ENCODE results near the gene APBB1. TPM values are rescaled to one million over a fixed set of nuclear protein-coding genes. Genes with fewer than 3 reads are reported as not detected.
A peak's percentile ranks its signal among the peaks of the same experiment; 100 is the strongest.
"Not testable (repeated sequence)": the region's sequence is repeated elsewhere in the genome, so short reads cannot be mapped to it uniquely, and the experiment has no call there.

Gene APBB1
- total RNA-seq, 1 donor from 2014 or later = 29.2 TPM

DNA sequence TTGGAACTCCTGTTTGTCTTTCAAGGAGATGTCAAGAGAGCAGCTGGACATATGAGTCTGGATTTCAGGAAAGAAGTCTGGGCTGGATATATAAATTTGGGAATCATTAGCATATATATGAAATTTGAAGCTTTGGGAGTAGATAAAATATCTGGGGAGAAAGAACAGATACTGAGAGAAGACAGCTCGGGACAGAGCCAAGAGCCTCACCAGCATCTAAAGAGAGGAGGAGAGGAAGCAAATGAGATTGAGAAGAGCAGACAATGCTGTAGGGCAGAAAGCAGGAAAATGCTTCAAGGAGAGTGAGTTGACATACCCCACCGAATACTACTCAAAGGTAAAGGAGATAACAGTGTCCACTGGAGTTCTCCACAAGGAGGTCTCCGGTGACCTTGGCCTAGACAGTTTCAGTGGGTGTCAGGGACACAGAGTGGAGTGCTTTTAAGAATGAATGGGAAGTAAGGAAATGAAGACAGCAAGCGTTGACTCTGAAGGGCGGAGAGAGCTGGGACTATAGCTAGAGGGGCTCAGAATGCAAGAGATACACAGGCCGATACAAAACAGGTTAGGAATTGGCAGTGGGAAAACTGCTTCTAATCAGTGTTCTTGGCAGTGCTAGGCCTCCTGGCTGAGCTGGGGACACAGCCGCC, 862 bp downstream of the APBB1 start:
- DNase-seq (ENCODE audit: low read depth in 2 of 2) = peak; percentile 5 to 7

DNA sequence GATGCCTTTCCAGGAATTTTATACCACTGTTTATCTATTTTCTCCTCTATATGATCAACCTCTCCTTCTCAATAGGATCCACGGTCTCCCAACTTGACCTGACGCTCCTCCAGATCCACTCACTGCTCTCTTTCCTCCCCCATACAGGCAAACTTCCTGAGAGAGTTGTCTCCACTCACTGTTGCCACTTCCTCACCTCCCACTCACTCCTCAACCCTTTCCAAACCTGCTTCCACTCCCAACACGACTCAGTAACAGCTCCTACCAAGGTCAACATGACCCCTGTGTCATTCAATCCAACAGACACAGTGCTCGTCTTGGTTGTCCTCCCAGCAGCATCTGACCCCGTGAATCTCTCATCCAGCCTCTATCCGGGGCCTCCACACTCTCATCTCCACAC, 3.1 kb downstream of the APBB1 start:
- no peak for DNase-seq (ENCODE audit: low read depth in 2 of 2)

DNA sequence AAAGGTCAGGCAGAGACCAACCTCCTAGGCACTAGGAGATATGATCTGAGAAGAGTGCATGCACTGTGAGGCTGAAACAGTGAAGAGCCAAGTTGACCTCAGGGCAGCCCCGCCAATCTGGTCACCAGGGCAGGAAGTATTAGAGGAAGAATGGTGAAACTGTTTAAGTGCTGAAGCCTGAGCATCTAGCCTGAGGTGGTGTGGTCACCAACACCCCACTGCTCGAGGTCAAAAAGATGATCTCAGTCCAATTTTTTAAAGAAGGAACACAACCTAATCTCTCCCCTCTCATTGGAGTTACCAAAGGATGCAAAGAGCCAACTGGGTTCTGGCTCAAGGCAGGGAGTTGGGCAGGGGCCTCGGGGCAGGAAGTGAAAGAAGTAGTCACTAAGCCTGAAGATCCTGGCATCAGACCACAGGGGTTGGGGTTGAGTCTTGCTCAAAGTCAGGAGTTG, 4.0 kb downstream of the APBB1 start:
- no peak for DNase-seq (ENCODE audit: low read depth in 2 of 2)

DNA sequence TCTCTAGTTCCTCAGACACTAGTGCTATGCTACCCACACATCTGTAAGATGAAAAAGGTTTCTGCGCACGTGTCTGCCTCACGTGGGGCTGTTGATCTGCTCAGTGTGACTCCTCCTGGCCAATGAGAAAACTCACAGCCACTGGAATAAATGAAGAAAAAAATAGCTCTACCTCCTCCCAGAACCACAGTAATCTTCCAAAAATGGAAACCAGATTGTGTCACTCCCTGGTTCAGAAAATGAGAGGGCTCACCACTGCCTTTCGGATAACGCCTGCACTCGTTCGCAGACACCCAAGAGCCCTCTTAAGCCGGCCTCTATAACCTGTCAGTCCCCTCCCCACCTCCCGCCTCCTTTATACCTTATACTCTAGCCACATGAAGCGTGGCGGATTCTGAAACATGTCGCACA, 5.1 kb downstream of the APBB1 start:
- DNase-seq (ENCODE audit: low read depth in 2 of 2) = no peak

DNA sequence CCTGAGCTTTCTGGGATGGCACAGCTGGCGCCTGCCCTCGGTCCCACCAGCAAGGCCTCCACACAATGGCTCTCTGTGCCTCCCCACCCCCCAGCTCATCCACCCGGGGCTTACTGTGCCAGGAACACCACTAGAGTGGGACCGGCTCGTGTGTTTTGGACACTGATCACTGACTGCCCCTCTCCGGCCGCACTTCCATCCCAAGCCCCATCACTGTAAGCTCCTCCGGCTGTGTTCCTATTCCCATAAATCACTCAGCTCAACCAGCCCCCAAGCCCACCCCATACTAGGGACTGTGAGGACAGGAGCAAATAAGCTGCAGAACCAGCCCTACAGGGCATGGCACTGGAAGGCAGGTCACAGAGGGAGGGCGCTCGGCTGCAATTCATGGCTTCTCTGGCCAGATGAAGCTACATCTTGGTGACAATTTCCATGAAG, 7.3 kb downstream of the APBB1 start:
- DNase-seq (ENCODE audit: low read depth in 2 of 2) = no peak

DNA sequence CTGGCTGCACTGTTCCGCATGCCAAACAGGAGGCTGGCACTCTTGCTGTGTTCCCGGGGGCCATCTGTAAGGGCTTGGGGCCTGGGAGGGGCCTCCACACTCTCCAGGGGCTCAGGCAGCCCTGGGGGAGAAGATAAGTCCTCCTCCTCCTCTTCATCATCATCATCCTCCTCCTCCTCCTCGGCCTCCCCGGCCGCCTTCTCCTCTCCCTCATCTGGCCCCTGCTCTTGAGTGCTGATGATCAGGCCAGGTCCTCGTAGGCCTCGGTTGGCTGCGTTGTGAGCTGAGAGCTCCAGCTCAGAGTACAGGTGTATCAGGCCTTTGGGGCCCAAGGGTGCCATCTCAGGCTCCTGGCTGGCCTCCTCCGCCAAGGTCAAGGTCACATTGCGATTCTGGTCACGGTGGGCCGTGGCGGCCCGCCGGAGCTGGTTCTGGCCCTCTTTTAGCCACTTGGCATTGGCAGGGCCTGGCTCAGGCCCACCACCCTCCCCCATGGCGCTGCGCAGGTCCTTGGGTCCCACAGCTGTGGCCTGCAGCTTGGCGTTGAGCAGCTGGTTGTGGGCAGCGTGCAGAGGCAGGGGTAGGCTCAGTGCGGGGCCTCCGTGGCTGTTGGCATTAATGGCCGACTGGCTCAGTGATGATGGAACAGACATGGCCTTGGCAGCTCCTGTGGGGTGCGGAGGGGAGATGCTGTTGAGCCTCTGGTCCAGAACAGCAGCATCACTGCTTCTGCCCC, 8.0 kb downstream of the APBB1 start:
- DNase-seq (ENCODE audit: low read depth in 2 of 2) = no peak

DNA sequence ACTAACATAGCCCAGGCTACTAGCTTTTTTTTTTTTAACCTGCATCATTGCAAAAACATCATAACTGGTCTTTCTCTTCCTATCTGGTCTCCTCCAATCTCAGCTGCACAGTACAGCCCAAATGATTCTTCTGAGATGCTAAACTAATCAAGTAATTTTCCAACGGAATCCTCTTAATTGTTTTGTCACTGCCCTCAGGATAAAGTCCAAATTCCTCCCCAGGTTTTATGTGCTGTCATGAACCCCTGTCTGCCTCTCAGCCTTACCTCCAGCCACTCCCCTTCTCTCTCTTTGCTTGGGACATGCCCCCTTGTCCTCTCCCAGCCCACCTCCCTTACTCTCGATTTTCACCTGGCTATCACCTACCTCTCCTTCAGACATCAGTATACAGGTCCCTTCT, 12.5 kb downstream of the APBB1 start:
- no peak for DNase-seq (ENCODE audit: low read depth in 2 of 2)

DNA sequence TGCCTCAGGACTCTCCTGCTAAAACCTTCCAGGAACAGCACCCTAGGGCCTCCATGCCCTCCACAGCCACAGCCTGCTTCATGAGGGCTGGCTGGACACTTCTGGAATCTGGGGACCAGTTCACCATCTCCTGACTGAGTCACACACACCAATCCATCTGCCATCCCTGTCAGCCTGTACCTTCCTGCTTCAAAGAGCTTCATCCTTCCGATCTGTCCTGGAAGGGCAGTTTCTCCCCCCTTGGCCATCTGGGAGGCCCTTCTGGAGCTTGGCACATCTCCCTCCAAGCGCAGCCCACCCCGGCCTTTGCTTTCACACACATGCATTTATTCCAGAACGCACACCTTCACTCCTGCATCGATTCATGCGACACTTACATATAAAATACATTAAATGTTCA, 13.0 kb downstream of the APBB1 start:
- no peak for DNase-seq (ENCODE audit: low read depth in 2 of 2)

DNA sequence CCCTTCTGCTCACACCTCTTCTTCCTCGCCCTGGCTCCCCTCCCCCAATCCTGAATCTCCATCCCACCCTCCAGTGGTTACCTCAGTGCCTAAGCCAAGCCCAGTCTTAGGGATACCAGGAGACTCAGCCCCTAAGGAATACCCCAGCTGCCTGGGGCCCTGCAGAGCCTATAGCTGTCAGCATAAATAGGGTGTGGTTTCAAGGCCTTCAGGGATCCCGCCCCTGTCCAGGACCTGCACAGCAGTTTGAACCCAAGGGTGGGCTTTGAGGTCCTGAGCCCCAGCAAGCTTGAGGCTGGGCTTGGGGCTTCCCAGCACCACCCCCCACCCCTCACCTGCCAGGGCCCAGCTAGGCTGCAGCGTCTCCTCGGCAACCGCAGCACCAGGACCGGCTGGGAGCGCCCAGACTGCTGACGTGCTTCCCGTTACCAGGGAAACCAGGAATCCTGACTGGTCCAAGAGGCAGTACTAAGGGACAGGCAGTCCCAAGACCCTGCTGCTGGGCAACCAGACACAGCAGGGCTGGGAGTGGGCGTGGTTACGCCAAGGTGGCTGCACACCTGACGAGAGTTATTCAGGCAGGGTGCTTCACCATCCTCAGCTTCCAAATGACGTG, 13.7 kb downstream of the APBB1 start:
- DNase-seq (ENCODE audit: low read depth in 2 of 2) = no peak

DNA sequence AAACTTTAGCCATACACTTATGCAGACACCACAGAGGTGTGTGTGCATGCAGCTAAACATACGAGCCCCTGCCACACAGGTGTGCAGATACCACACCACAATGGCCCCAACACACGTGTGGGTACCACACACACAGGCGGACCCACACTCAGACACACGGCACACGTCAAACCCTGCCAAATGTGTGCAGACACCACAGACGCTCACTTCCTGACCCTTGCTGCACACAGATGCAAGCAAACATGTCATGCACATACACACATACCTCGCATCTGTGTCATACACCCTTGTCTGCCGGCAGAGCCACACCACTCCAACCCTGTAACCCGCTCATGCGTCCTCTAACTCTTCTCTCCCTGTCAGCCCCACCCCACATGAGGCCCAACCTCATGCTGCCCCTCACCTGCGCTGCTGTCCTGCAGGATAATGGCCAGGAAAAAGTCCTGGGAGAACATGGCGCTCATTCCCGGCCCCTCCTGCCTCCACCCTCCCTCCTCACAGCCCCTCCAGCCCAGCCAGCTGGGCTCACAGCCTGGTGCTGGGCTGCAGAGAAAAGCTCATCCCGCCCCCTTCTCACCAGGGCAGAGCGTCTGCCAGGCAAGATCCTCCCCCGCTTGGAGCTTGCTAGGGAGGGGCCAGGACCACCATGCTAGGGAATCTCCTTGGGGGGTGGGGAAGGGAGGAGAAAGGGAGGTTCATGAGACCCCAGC, 14.4 kb downstream of the APBB1 start:
- DNase-seq (ENCODE audit: low read depth in 2 of 2) = no peak

DNA sequence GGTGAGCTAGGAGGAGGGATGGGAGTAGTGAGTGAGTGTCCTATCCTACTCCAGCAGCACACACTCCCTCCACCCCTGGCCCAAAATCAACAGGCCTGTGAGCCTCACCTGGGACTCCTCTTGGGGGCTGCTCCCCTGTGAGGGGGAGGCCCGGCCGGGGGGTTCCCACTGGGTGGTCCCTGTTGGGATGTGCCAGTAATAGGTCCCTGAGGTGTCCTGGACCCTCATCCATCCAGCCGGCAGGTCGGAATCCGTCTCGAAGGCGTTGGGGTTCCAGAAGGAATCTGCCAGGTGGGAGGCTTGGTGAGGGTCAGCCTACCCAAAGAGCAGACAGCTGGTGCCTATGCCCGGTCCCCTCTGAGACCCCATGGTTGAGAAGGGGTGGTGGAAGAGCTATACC, 15.4 kb downstream of the APBB1 start:
- no peak for DNase-seq (ENCODE audit: low read depth in 2 of 2)

DNA sequence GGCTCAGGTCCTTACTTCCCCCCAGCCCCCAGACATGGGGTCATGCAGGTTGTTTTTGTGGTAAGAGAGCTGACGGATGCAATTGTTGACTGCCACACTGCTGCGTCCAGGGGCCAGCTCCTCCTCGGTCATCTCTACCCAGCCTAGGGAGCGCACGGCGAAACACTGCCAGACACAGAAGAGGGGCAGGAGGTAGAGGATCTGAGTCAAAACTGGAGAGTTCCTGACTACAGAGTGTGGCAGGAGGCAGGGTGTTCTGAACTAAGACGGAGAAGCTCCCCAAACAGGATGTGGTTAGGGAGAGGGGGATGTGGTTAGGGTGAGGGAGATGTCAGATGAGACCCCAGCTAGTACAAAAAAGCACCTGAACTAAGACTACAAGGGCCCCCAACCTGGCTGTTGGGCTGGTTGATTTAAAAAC, 16.3 kb downstream of the APBB1 start:
- DNase-seq (ENCODE audit: low read depth in 2 of 2) = peak in 1 of 2 donors; percentile 54

DNA sequence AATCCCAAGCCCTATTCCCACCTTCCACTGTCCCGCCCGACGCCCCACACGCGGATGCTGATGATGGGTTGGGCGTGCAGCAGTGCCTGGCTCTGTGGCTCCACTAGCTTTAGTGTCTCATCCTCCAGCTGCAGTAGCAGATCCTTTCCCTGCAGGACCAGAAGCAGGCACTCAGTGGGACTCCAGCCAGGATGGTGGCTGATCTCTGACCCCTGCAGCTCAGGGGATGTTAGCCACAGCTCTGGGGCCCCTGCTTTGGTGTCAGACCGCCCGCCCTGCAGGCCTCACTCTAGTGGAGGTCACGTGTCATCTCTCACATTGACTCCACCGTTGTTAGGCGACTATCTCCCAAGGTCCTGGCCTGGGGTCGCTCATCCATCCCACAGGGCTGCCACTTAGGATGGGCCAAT, 16.8 kb downstream of the APBB1 start:
- DNase-seq (ENCODE audit: low read depth in 2 of 2) = no peak

DNA sequence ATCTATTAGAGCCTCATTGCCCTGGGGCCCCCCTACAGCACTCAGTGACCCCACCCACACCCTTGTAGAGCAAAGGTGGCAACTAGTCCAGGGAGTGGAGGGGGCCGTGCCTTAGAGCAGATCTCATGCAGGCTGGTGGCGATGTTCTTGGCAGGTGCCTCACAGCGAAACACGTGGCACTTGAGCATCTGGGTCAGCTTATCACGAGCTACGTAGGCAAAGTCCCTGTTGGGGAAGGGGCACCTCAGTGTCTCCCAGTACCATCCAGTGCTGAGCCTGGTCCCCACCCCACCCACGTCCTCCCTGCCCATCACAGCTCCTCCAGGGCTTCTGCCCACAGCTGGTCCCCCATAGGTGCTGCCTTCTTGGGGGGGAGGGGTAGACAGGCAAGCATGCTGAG, 17.4 kb downstream of the APBB1 start:
- DNase-seq (ENCODE audit: low read depth in 2 of 2) = no peak

DNA sequence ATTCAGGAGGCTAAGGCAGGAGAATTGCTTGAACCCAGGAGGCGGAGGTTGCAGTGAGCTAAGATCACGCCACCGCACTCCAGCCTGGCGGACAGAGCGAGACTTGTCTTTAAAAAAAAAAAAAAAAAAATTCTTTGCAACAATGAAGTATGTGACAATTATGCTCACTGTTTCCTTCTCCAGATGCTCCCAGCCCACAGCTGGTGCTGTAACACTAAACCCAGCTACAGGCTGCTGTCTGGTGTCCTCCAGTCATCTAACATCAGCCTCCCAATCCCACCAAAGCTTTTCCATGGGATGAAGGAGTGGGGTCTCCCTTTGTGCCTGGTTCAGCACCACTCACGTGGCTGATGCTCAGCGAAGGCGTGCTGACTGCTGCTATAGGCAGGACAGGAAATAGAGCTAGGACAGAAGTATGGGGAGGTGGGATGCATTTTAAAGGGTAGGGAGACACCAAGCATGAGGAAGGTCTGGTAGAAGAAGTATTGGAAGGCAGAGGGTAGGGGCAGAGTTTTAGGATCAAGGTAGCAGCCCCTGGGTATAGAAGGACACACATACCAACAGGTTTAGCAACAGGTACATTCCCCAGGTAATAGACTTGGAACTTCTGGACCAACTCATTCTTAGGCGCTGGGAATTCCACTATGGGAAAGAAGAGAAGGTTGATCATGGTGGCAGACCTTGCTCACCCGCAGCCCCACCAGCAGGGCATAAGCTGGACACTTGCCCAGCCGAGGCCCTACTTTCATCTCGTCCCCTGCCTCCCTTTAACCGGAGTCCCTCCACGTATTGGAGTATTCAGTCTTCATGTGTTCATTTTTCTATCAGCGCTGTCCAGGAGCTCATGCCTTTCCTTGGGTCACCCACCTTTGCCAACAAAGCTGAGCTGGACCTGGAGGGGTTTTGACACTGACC, 18.2 kb downstream of the APBB1 start:
- DNase-seq (ENCODE audit: low read depth in 2 of 2) = no peak

DNA sequence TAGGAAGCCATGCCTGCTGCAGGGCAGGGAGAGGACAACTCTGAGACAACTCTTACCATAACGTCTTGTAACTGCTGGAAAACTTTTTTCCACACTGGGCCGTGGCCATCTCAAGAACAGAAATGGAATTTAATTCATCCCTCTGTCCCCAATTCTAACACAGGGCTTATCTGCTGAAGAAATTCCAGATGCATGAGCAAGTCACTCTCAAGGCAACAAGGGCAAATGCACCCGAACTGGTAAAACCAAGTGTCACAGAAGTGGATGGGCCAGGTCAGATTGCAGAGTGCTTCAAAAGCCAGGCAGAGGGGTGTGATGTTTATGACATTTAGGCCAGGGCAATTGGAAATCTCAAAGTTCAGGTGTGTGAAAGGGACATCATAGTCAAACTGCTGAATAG, 21.3 kb downstream of the APBB1 start:
- no peak for DNase-seq (ENCODE audit: low read depth in 2 of 2)

DNA sequence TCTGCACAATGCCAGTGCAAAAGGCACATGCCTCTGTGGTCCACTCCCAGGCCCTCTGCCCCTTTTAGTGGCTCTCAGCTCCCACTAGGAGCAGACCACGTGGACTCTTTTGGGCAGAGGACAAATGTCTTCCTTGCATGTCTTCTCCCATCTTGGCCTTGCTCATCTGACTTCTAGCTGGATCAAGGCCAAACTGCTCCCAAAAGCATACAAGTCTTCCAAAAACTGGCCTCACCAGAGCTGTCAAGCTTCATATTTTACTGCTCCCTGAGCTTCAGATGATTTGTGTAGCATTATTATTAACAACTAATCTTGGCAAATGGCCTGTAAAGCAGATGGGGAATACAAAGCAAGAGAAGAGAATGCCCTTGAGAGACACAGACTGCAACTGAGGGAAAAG, 21.7 kb downstream of the APBB1 start:
- no peak for DNase-seq (ENCODE audit: low read depth in 2 of 2)

DNA sequence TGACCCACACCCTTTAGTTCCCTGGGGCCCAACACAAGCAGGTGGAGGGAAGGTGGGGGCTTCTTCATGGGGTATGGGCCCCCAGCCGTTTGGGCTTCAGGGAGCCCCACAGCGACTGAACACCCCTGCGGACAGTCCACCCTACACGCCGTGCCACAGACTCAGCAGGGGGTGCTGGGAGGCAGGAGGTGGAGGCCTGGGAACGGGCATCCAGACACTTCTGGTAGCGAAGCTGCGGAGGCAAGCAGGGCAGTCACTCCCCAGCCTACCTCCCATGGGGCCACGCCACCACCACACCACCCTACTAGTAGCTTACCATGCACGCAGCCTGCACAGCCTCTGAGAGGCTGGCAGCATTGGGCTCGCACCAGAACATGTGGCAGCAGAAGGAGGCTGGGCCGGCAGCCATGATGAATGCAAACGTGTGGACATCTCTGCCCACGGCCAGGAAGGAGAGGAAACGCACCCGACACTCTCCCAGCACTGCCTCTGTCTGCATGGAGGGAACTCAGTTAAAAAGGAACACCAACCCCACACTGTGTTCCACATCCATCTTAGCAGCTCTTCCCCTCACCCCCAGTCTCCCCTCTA, 23.3 kb downstream of the APBB1 start:
- no peak for DNase-seq (ENCODE audit: low read depth in 2 of 2)

DNA sequence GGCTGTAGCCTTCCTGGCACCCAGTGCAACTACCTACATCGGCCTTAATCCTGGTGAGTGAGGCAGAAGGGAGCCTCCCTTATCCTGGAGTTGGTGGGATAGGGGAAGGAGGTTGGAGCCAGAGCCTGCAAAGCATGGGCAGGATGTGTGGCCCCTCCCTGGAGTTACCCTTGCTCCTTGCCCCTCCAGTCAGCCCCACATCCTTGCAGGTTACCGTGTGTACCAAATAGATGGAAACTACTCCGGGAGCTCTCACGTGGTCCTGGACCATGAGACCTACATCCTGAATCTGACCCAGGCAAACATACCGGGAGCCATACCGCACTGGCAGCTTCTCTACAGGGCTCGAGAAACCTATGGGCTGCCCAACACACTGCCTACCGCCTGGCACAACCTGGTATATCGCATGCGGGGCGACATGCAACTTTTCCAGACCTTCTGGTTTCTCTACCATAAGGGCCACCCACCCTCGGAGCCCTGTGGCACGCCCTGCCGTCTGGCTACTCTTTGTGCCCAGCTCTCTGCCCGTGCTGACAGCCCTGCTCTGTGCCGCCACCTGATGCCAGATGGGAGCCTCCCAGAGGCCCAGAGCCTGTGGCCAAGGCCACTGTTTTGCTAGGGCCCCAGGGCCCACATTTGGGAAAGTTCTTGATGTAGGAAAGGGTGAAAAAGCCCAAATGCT, 24.8 kb downstream of the APBB1 start:
- DNase-seq (ENCODE audit: low read depth in 2 of 2) = no peak

DNA sequence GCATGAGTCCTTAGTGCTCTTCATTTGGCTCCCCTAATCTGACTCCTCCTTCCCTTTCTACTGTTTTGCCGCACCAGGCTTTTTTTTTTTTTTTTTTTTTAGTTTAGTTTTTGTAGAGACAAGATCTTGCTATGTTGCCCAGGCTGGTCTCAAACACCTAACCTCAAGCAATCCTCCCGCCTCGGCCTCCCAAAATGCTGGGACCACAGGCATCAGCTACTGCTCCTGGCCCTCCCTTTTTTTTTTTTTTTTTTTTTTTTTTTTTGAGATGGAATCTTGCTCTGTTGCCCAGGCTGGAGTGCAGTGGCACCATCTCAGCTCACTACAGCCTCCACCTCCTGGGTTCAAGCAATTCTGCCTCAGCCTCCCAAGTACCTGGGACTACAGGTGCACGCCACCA, 26.6 kb downstream of the APBB1 start:
- not testable (repeated sequence) for DNase-seq (ENCODE audit: low read depth in 2 of 2)
